Measurements from ENCODE around the gene EN2. TPM values are rescaled to one million over a fixed set of nuclear protein-coding genes. Genes with fewer than 3 reads are reported as not detected.

EN2 gene
- total RNA-seq, 2 donors from 2014 or later: not detected

- TF ChIP-seq, protein P1, sequence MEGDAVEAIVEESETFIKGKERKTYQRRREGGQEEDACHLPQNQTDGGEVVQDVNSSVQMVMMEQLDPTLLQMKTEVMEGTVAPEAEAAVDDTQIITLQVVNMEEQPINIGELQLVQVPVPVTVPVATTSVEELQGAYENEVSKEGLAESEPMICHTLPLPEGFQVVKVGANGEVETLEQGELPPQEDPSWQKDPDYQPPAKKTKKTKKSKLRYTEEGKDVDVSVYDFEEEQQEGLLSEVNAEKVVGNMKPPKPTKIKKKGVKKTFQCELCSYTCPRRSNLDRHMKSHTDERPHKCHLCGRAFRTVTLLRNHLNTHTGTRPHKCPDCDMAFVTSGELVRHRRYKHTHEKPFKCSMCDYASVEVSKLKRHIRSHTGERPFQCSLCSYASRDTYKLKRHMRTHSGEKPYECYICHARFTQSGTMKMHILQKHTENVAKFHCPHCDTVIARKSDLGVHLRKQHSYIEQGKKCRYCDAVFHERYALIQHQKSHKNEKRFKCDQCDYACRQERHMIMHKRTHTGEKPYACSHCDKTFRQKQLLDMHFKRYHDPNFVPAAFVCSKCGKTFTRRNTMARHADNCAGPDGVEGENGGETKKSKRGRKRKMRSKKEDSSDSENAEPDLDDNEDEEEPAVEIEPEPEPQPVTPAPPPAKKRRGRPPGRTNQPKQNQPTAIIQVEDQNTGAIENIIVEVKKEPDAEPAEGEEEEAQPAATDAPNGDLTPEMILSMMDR (IDR thresholded peaks at IDR 0.05): no peak
- no peaks in the 10 kb centered on the region for H3K27me3 ChIP-seq
Observed at GRCh38 chr7:155424301-155425010, 33.5 kb upstream of the EN2 start.

GRCh38 chr7:155425011-155425340 is 33.0 kb upstream of the EN2 start:
- no peaks in the 10 kb centered on the region for H3K36me3 ChIP-seq
- H3K4me3 ChIP-seq: no peak overlapping the region
- TF ChIP-seq, protein P1 (IDR thresholded peaks at IDR 0.05): no peak
- intact Hi-C loops (cut with DNase I): no loop called here
- H3K9ac ChIP-seq (ENCODE audit: low read depth in 2 of 2, low read length in 2 of 2): no peak overlapping the region
- no peaks in the 10 kb centered on the region for H3K9me3 ChIP-seq
- no peak for DNase-seq
- H3K27ac ChIP-seq: no peak overlapping the region
- no peaks in the 10 kb centered on the region for H3K27me3 ChIP-seq
- no peaks in the 10 kb centered on the region for H3K4me1 ChIP-seq

More at GRCh38 chr7:155424301-155425010, 33.5 kb upstream of the EN2 start:
- Histone ChIP-seq H3K9me3 (no peaks in the 10 kb centered on the region), H3K36me3 (no peaks in the 10 kb centered on the region), H3K9ac (ENCODE audit: low read depth in 2 of 2, low read length in 2 of 2) (no peak overlapping the region), H3K4me1 (no peaks in the 10 kb centered on the region), H3K4me3 (no peak overlapping the region), H3K27ac (no peak overlapping the region)
- DNase-seq: no peak
- intact Hi-C loops (cut with DNase I): no loop called here

DNA sequence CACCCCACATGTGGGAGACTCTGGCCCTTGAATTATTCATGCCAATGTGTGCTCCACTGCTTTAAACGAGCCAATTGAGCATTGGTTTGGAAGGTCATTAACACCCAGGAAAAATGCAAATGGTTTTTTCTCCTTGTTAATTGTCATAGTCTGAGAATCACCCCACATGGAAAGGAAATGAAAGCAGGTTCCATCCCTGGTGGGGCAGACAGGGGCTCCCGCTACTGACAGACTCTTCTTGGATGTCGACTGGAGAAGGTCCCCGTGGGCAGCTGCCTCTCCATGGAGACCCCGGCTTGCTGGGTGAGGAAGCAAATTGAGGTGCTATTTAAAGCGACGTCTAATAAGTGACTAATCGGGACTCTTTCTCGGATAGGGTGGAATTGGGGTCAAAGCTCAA is 32.0 kb upstream of the EN2 start:
- H3K9me3 ChIP-seq: no peaks in the 10 kb centered on the region
- intact Hi-C loops (cut with DNase I): no loop called here
- no peaks in the 10 kb centered on the region for H3K4me1 ChIP-seq
- no peaks in the 10 kb centered on the region for H3K36me3 ChIP-seq
- H3K27me3 ChIP-seq: no peaks in the 10 kb centered on the region
- no peak overlapping the region for H3K4me3 ChIP-seq
- no peak overlapping the region for H3K27ac ChIP-seq
- no peak for DNase-seq
- TF ChIP-seq, protein P1 (IDR thresholded peaks at IDR 0.05): no peak
- H3K9ac ChIP-seq (ENCODE audit: low read depth in 2 of 2, low read length in 2 of 2): no peak overlapping the region

GRCh38 chr7:155426543-155427410 is 31.2 kb upstream of the EN2 start:
- TF ChIP-seq, protein P1 (IDR thresholded peaks at IDR 0.05): no peak
- intact Hi-C loops (cut with DNase I): no loop called here
- H3K4me1 ChIP-seq: no peaks in the 10 kb centered on the region
- H3K9me3 ChIP-seq: no peaks in the 10 kb centered on the region
- no peaks in the 10 kb centered on the region for H3K36me3 ChIP-seq
- no peak overlapping the region for H3K27ac ChIP-seq
- no peaks in the 10 kb centered on the region for H3K27me3 ChIP-seq
- no peak overlapping the region for H3K9ac ChIP-seq (ENCODE audit: low read depth in 2 of 2, low read length in 2 of 2)
- DNase-seq: no peak
- H3K4me3 ChIP-seq: no peak overlapping the region

DNA sequence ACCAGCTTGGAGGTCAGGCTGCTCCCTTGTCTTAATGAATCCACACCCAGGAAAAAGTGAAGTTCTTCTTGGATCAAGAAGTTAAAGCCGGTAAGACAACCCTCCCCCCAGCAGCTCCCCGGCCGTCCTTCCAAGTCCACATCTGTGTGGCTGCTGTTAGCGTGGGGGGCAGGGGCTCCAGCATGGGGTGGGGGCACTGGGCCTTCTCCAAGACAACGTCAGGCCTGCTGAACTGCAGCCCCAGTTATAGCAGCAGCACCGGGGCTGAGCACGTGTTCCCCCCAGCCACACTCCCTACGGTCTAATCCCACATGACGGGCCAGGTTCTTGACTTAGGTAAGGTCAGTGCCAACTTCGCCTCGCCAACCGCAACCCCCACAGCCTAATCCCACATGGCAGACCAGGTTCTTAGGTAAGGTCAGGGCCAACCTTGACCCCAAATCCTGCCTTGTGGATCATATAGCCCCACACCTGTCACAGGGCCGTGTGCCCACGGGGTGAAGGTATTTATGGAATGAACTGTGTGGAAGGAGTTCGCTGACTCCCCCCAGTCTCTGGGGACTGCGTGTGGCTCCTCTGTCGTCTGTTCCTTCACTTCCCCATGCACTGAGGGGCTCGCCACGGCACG is 30.4 kb upstream of the EN2 start:
- Histone ChIP-seq H3K9me3 (no peaks in the 10 kb centered on the region), H3K27me3 (no peaks in the 10 kb centered on the region), H3K9ac (ENCODE audit: low read depth in 2 of 2, low read length in 2 of 2) (no peak overlapping the region), H3K27ac (no peak overlapping the region), H3K4me3 (no peak overlapping the region), H3K36me3 (no peaks in the 10 kb centered on the region), H3K4me1 (no peaks in the 10 kb centered on the region)
- TF ChIP-seq, protein P1 (IDR thresholded peaks at IDR 0.05): no peak
- intact Hi-C loops (cut with DNase I): no loop called here
- no peak for DNase-seq
